K562 (cell line): ENCODE data around the gene FUCA2. TPM values are rescaled to one million over a fixed set of nuclear protein-coding genes. Genes with fewer than 3 reads are reported as not detected.

Source experiments
- ATAC-seq: fragments of 200-7000 bp; cut with Tn5 transposase; 3 replicates; pipeline ENCODE4 v1.9.1; 2020; ENCODE audit warnings: moderate library complexity
- BruUV-seq: library from RNA; stranded (reverse); fragments of 400-500 nt; replicated peaks from 2 replicates; lab custom pipeline; 2021; lab: Mats Ljungman, UMichigan
- CTCF ChIA-PET: fragments of 300-600 bp; formaldehyde crosslinking; extraction: SDS; loops from one replicate; lab custom pipeline; 2021; ENCODE audit warnings: low intra/inter-chr PET ratio; lab: Yijun Ruan, JAX
- POLR2A ChIA-PET: fragments of 300-600, 350-650 bp; sonication (Branson Sonifier 250); formaldehyde crosslinking; extraction: SDS; loops from one replicate; lab custom pipeline; 2021; ENCODE audit warnings: antibody characterized with exemption, inconsistent platforms; lab: Yijun Ruan, JAX
- DNase-seq, 4 experiments: peaks; one replicate each; pipeline versions ENCODE4 v3.0.0 to v3.0.0-alpha.2; 2011 to 2018; ENCODE audit warnings: low spot score in 3 of 4, mixed read lengths in 3 of 4; ENCODE audit errors: extremely low read depth in 1 of 4
- FAIRE-seq: peaks from 2 replicates; lab custom pipeline; 2011; peaks lifted over from hg19 to GRCh38; lab: Jason Lieb, UNC
- H2AFZ ChIP-seq: 2 replicates; pipeline ENCODE4 v1.6.0; 2011; ENCODE audit warnings: low read depth, low read length, control low read depth, inconsistent platforms
- H3K27ac ChIP-seq: fragments of 200-600 bp; 3 replicates; pipeline ENCODE4 v1.8.0; 2011; ENCODE audit warnings: low read depth, mild to moderate bottlenecking, control low read depth, inconsistent platforms, low read length, moderate library complexity, mixed read lengths; ENCODE audit errors: extremely low read depth
- H3K27me3 ChIP-seq, 2 experiments: fragments of 300-600 bp in 1 of 2; 2 replicates in 1 of 2; 3 replicates in 1 of 2; pipeline versions ENCODE4 v1.6.0 to v1.8.0; 2011; ENCODE audit warnings: inconsistent platforms in 2 of 2, low read length in 2 of 2, mild to moderate bottlenecking in 1 of 2, mixed read lengths in 1 of 2, moderate library complexity in 1 of 2; ENCODE audit not compliant: control insufficient read depth in 2 of 2, insufficient read depth in 2 of 2
- H3K36me3 ChIP-seq: fragments of 300-600 bp; 3 replicates; pipeline ENCODE4 v1.8.0; 2011; ENCODE audit warnings: mild to moderate bottlenecking, low read length, inconsistent platforms; ENCODE audit not compliant: control insufficient read depth, insufficient read depth
- H3K4me1 ChIP-seq, 2 experiments: fragments of 200-600 bp in 1 of 2; replicated peaks in 1 of 2; 2 replicates in 1 of 2; 3 replicates in 1 of 2; pipeline versions ENCODE4 v1.5.1 to v1.8.0; 2011; ENCODE audit warnings: inconsistent platforms in 2 of 2, low read length in 2 of 2, mild to moderate bottlenecking in 1 of 2, mixed read lengths in 1 of 2, moderate library complexity in 1 of 2; ENCODE audit not compliant: control insufficient read depth in 2 of 2, insufficient read depth in 2 of 2
- H3K4me2 ChIP-seq: 2 replicates; pipeline ENCODE4 v1.6.1; 2011; ENCODE audit warnings: low read length, control low read depth, inconsistent platforms, mixed read lengths; ENCODE audit not compliant: insufficient read depth
- H3K4me3 ChIP-seq: fragments of 200-600 bp; sonication (generic), shearing (Covaris generic); 2 replicates; pipeline ENCODE4 v1.5.1; 2016; ENCODE audit warnings: control low read depth, inconsistent platforms
- H3K79me2 ChIP-seq: fragments of 200-600 bp; 3 replicates; pipeline ENCODE4 v1.8.0; 2011; ENCODE audit warnings: low read length, inconsistent platforms; ENCODE audit not compliant: control insufficient read depth, insufficient read depth
- H3K9ac ChIP-seq, 2 experiments: 2 replicates each; pipeline versions ENCODE4 v1.6.0 to v1.6.1; 2011; ENCODE audit warnings: low read depth in 2 of 2, low read length in 2 of 2, control low read depth in 1 of 2, inconsistent platforms in 1 of 2, mild to moderate bottlenecking in 1 of 2, mixed read lengths in 1 of 2; ENCODE audit not compliant: insufficient read depth in 1 of 2
- H3K9me1 ChIP-seq: one replicate; pipeline ENCODE4 v1.6.0; 2011; ENCODE audit warnings: inconsistent platforms, mild to moderate bottlenecking, low read length, moderate library complexity; ENCODE audit not compliant: control insufficient read depth, insufficient read depth
- H3K9me3 ChIP-seq: replicated peaks from 2 replicates; pipeline ENCODE4 v1.5.1; 2011; ENCODE audit warnings: low read depth, low read length, inconsistent platforms; ENCODE audit not compliant: control insufficient read depth, insufficient read depth
- H4K20me1 ChIP-seq: replicated peaks from 2 replicates; pipeline ENCODE4 v1.6.1; 2011; ENCODE audit warnings: low read length, inconsistent platforms, mixed read lengths; ENCODE audit not compliant: control insufficient read depth, insufficient read depth
- BMI1 ChIP-seq: fragments of 150-350 bp; IDR thresholded peaks from 2 replicates; pipeline ENCODE4 v1.6.1; 2014; ENCODE audit warnings: low read length
- BRD4 ChIP-seq: fragments of 200-600 bp; sonication (generic); IDR thresholded peaks from 2 replicates; pipeline ENCODE4 v1.6.1; 2017; ENCODE audit warnings: inconsistent platforms
- CCAR2 ChIP-seq: fragments of 200-400 bp; formaldehyde crosslinking; IDR thresholded peaks from 2 replicates; pipeline ENCODE4 v1.6.1; 2017; ENCODE audit warnings: mild to moderate bottlenecking, low read depth, low read length
- CREB1 ChIP-seq, 2 experiments: sonication (generic) in 1 of 2; formaldehyde crosslinking in 1 of 2; IDR thresholded peaks; 2 replicates each; pipeline versions ENCODE4 v1.6.1 to v1.8.0; 2012 to 2022; ENCODE audit warnings: inconsistent platforms in 1 of 2, mild to moderate bottlenecking in 1 of 2, missing genetic modification reagents in 1 of 2, moderate library complexity in 1 of 2
- ETV1 ChIP-seq: fragments of 450-650 bp; conservative IDR thresholded peaks from 2 replicates; pipeline ENCODE4 v1.6.1; 2016; ENCODE audit warnings: missing genetic modification characterization, control low read depth, low read depth, missing compliant biosample characterization
- FOXA3 ChIP-seq, 2 experiments: fragments of 450-650 bp in 1 of 2; sonication (generic) in 1 of 2; formaldehyde crosslinking; IDR thresholded peaks in 1 of 2; conservative IDR thresholded peaks in 1 of 2; 2 replicates each; pipeline versions ENCODE4 v1.4.0 to v1.8.0; 2020 to 2022; ENCODE audit warnings: mild to moderate bottlenecking in 2 of 2, missing genetic modification reagents in 1 of 2
- ILF3 ChIP-seq: fragments of 450-650 bp; IDR thresholded peaks from 2 replicates; pipeline ENCODE4 v1.6.1; 2018; ENCODE audit warnings: antibody characterized with exemption, mild to moderate bottlenecking, moderate library complexity, borderline replicate concordance
- NCOR1 ChIP-seq: fragments of 450-650 bp; IDR thresholded peaks from 2 replicates; pipeline ENCODE4 v1.6.1; 2016; ENCODE audit warnings: mild to moderate bottlenecking, moderate library complexity
- NRF1 ChIP-seq, 2 experiments: fragments of 450-650 bp; IDR thresholded peaks in 1 of 2; conservative IDR thresholded peaks in 1 of 2; 2 replicates each; pipeline ENCODE4 v1.6.1; 2014; ENCODE audit warnings: mild to moderate bottlenecking in 2 of 2
- STAT5A ChIP-seq: IDR thresholded peaks from 2 replicates; pipeline ENCODE4 v1.6.1; 2012; ENCODE audit warnings: low read length, inconsistent platforms, borderline replicate concordance
- TAF9B ChIP-seq: fragments of 450-650 bp; IDR thresholded peaks from 2 replicates; pipeline ENCODE4 v1.6.1; 2018; ENCODE audit warnings: mild to moderate bottlenecking; ENCODE audit not compliant: partially characterized antibody
- TSC22D4 ChIP-seq: fragments of 450-650 bp; IDR thresholded peaks from 2 replicates; pipeline ENCODE4 v1.6.1; 2016; ENCODE audit warnings: missing genetic modification characterization, missing biosample characterization, control low read depth
- XRCC5 ChIP-seq: fragments of 200-400 bp; formaldehyde crosslinking; IDR thresholded peaks from 2 replicates; pipeline ENCODE4 v1.6.1; 2017; ENCODE audit warnings: low read depth, mild to moderate bottlenecking, low read length
- ZFP1 ChIP-seq: fragments of 450-650 bp; formaldehyde crosslinking; IDR thresholded peaks from 2 replicates; pipeline ENCODE4 v1.4.0; 2020; ENCODE audit warnings: mild to moderate bottlenecking, mixed read lengths
- ZNF354B ChIP-seq: fragments of 250-450 bp; sonication (Bioruptor Pico); IDR thresholded peaks from 2 replicates; pipeline ENCODE4 v1.4.0; 2020
- WGBS: fragments of 100-300 bp; shearing (Covaris generic); methylation state at CpG from one replicate; pipeline ENCODE4 v1.1.6; 2016; ENCODE audit warnings: low coverage, mixed read lengths; ENCODE audit not compliant: insufficient coverage; ENCODE audit errors: missing lambda C conversion rate; 5-methylcytosine and 5-hydroxymethylcytosine counted together
- in situ Hi-C: fragments of 300-500 bp; cut with MboI; formaldehyde crosslinking; loops from 4 replicates; pipeline ENCODE4 v1.15.0; 2018; ENCODE audit warnings: inconsistent platforms, mixed read lengths
- intact Hi-C: fragments of 100-400 bp; cut with micrococcal nuclease; formaldehyde crosslinking; loops from 2 replicates; pipeline ENCODE4 v1.14.2; 2022
- polyA plus RNA-seq, 8 experiments: library from polyadenylated mRNA; depleted of rRNA in 4 of 8; stranded (reverse) in 5 of 8; unstranded in 3 of 8; fragments of >200 nt; fragmentation: Nextera tagmentation in 2 of 8; fragmentation: Illumina TruSeq in 1 of 8; extraction: Ambion mirVana in 2 of 8; extraction: Trizol in 1 of 8; gene quantifications; 2 replicates each; pipeline versions ENCODE4 v1.2.1 to v1.2.3, GENCODE V29; 2011 to 2014; ENCODE audit warnings: inconsistent platforms in 1 of 8, missing spikeins in 1 of 8
- total RNA-seq, 7 experiments: library from RNA; depleted of rRNA in 6 of 7; stranded (reverse); fragments of >200 nt in 6 of 7; fragmentation: Illumina TruSeq in 2 of 7; extraction: Trizol in 2 of 7; gene quantifications; 2 replicates each; pipeline versions ENCODE4 v1.2.1 to v1.2.3, GENCODE V29; 2011 to 2021; ENCODE audit warnings: low replicate concordance in 1 of 7
- TF ChIP-seq, protein P1 (sequence below): sonication (generic); formaldehyde crosslinking; IDR thresholded peaks from 2 replicates; pipeline ENCODE4 v1.9.0; 2022; ENCODE audit warnings: mild to moderate bottlenecking, missing genetic modification reagents
- TF ChIP-seq, protein P2 (sequence below): fragments of 250-450 bp; sonication (Bioruptor Pico); IDR thresholded peaks from 2 replicates; pipeline ENCODE4 v1.8.0; 2022; ENCODE audit warnings: inconsistent platforms
- TF ChIP-seq, protein P3 (sequence below): fragments of 450-650 bp; conservative IDR thresholded peaks from 2 replicates; pipeline ENCODE4 v1.6.1; 2016; ENCODE audit warnings: missing genetic modification characterization, low read depth, mild to moderate bottlenecking, missing compliant biosample characterization, moderate library complexity

The FUCA2 gene
- total and polyA plus RNA-seq, 9 of the 15 experiments (the other 6 are each of a cell fraction or from before 2014, with no cell fraction given), result 20.6 to 112 (median 79.3) TPM

DNA sequence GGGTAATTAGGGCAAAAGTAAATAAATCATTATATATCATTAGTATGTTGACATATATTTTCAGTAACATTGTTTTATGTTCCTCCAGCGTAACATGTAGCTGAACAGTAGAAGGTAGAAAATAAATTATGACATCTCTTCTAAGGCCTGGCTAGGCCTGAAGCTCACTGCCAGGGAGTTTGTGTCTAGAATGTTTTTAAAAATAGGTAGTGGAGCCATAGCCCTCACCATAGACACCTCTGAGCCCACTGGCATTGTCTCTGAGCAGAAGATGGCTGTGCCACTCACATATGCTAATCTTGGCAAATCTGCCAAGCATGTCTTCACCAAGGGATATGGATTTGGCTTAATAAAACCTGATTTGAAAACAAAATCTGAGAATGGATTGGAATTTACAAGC is 21.3 kb downstream of the FUCA2 start:
- TF ChIP-seq ZFP1 (CRISPR knock-in tag) (no peak), XRCC5 (no peak), ETV1 (tag) (no peak), NCOR1 (no peak), ILF3 (no peak), ZNF354B (CRISPR knock-in tag) (no peak), BRD4 (no peak), STAT5A (no peak), TSC22D4 (tag) (no peak), FOXA3 (CRISPR knock-in tag; conservative IDR thresholded peaks at IDR 0.05 in 1 of 2, IDR thresholded peaks at IDR 0.05 in 1 of 2) (no peak), CCAR2 (no peak), BMI1 (no peak), TAF9B (no peak), CREB1 (IDR thresholded peaks at IDR 0.05) (no peak), CREB1 (CRISPR knock-in tag; IDR thresholded peaks at IDR 0.05) (no peak), NRF1 (conservative IDR thresholded peaks at IDR 0.05 in 1 of 2, IDR thresholded peaks at IDR 0.05 in 1 of 2) (no peak)
- TF ChIP-seq, protein P1, sequence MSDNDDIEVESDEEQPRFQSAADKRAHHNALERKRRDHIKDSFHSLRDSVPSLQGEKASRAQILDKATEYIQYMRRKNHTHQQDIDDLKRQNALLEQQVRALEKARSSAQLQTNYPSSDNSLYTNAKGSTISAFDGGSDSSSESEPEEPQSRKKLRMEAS (CRISPR knock-in tag), result no peak
- TF ChIP-seq, protein P2, sequence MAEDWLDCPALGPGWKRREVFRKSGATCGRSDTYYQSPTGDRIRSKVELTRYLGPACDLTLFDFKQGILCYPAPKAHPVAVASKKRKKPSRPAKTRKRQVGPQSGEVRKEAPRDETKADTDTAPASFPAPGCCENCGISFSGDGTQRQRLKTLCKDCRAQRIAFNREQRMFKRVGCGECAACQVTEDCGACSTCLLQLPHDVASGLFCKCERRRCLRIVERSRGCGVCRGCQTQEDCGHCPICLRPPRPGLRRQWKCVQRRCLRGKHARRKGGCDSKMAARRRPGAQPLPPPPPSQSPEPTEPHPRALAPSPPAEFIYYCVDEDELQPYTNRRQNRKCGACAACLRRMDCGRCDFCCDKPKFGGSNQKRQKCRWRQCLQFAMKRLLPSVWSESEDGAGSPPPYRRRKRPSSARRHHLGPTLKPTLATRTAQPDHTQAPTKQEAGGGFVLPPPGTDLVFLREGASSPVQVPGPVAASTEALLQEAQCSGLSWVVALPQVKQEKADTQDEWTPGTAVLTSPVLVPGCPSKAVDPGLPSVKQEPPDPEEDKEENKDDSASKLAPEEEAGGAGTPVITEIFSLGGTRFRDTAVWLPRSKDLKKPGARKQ (CRISPR knock-in tag), result no peak
- TF ChIP-seq, protein P3, sequence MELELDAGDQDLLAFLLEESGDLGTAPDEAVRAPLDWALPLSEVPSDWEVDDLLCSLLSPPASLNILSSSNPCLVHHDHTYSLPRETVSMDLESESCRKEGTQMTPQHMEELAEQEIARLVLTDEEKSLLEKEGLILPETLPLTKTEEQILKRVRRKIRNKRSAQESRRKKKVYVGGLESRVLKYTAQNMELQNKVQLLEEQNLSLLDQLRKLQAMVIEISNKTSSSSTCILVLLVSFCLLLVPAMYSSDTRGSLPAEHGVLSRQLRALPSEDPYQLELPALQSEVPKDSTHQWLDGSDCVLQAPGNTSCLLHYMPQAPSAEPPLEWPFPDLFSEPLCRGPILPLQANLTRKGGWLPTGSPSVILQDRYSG (tag), result no peak
- DNase-seq (no peak), ATAC-seq (no peak), FAIRE-seq (no peak)
- BruUV-seq, result no TSS peak
- intact Hi-C loops (no loop called here), in situ Hi-C loops (no loop called here)
- Histone ChIP-seq H4K20me1 (no peaks in the 10 kb centered on the region; the same call in 1 of the 2 replicates), H3K4me1 (no peaks in the 10 kb centered on the region), H3K79me2 (no peaks in the 10 kb centered on the region), H3K36me3 (peaks cover 21% of the 10 kb centered on the region), H3K9ac (no peak overlapping the region), H3K9me3 (no peaks in the 10 kb centered on the region), H3K9me1 (no peaks in the 10 kb centered on the region), H3K4me2 (no peak overlapping the region), H3K27me3 (no peaks in the 10 kb centered on the region), H3K4me3 (no peak overlapping the region), H2AFZ (no peak overlapping the region), H3K27ac (no peak overlapping the region)
- ChIA-PET CTCF (no interaction called here), POLR2A (interaction anchor here (0.6 to 1.5 kb wide), 2 partner anchors 11 to 564 kb away, joined by 3 to 4 read pairs; no protein-coding TSS in a partner anchor)
- WGBS, result 100% methylated on average over 1 of the region's 1 CpG
